Activated T-helper 1 cell treated with Interleukin-2 at 50 U/mL for 16 hours (primary cell): ENCODE results near the gene SOHLH1.

ENCODE experiments used
- DNase-seq: peaks from one replicate; pipeline ENCODE4 v3.0.0-alpha.2; 2020; ENCODE audit warnings: low read depth

SOHLH1 gene

DNA sequence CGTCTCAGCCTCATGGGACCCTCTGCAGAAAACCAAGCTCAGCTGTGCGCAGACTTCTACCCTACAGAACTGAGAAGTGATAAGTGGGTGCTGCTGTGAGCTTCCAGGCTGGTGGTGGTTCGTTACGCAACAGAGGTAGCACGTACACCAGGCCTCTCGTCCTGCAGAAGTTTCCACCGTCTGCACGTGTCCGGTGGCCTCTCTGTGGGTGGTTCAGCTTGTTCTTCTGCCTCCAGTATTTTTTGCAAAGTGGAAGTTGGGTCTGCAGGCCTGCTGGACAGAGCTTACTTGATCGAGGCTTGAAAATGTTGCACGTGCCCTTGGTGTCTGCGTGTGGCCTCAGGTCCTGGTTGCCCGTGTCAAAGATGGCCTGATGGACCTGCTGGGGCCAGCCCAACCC lies 30.2 kb upstream of the SOHLH1 start:
- no peak for DNase-seq

DNA sequence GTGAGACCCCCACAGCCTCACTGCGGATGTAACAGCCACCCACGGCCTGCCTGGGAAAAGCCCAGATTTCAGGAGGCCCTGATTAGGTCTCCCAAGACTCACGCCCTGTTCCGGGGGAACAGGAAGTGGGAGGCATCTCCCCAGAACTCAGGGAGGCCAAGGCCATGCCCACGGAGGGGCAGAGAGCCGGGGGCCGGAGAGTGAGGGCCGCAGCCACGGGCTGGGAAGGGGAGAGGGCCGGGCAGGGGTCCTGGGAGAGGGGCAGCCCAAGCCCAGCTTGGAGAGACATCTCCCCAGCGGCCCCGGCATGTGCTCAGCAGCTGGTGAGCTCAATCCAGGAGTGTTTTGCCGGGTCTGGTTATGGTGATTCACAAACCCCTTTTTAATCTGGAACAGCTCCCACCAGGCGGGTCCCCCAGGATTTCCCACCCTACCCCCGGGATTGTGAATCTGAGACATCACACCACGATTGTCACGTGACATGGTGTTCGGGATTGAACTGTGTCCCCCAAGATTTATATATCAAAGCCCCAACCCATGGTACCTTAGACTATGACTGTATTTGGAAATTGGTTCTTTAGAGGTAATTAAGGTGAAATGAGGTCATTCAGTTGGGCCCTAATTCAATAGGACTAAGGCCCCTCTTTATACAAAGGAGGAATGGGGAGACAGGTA lies 29.3 kb upstream of the SOHLH1 start:
- no peak for DNase-seq

DNA sequence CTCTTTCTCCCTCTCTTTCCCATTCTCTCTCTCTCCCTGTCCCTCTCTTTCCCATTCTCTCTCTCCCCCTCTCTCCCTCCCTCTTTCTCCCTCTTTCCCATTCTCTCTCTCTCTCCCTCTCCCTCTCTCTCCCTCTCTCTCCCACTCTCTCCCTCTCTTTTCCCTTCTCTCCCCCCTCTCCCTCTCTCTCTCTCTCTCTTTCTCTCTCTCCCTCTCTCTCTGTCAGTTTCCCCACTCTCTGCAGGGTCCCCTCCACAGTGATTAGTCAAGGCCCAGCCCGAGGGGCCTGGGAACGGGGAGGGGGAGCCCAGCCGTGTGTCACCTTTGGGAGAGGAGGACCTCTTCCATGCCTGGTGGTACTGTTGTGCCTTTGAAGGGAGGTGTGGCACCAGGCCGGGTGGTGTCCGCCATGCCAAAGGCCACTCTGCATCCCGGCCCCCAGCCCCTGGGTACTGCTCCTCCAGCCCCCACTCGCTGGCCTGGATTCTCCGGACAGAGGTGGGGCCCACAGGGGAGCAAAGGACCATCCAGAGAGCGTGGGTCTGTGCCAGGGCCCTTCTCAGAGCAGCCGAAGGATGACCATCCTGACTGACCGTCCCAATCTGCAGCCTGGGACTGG lies 28.1 kb upstream of the SOHLH1 start:
- no peak for DNase-seq

DNA sequence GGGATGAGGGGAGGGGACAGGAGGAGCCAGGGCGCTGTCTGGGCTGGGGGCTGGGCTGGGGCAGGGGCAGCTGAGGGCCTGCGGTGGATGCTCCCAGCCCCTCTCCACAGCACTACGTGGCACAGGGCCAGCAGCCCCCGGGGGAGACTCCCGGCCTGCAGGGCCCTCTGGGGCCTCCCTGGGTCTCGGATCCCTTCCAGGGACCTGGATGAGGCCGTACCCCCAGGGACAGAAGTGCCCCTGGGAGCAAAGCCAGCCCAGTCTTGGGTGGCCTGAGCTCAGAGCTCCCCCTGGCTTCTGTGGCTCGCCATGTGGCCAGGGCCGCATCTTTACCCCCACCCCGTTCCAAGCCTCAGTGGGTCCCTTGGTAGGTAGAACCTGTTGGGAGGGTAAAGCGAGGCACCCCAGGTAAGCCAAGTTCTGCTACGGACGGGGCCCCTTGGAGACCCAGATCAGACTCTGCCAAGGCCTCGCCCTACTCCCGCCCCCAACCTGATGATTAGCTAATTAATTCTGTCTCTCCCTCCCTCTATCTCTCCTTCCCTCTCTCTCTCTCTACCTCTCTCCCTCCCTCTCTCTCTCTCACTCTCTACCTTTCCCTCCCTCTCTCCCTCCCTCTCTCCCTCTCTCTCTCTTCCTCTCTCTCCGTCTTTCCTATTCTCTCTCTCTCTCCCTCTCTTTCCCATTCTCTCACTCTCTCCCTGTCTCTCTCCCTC lies 27.0 kb upstream of the SOHLH1 start:
- DNase-seq = no peak

DNA sequence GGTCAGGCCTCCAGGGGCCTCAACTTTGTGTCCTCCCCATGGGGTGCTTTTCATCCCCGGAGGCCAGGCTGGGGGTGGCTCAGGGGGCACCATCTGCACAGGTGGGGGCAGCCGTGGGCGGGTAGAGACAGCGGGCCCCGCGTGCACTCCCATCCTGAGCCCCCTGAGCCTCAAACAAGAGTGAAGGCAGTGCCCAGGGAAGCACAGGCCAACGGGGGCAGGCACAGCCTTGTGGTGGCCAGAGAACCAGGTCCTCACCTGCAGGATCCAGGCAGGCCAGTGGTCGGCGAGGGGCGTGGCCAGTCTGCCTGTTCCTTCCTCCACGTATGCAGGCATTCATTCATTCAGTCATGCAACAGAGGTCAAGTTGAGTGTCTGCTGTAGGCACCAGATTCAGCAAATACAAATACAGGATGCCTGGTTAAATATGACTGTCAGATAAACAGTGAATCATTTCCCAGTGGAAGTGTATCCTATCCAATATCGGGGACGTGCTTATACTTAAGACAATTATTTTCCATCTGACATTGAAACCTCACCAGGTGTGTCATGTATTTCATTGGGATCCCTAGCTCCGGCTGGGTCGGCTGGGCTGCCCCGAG lies 25.0 kb upstream of the SOHLH1 start:
- DNase-seq = no peak

DNA sequence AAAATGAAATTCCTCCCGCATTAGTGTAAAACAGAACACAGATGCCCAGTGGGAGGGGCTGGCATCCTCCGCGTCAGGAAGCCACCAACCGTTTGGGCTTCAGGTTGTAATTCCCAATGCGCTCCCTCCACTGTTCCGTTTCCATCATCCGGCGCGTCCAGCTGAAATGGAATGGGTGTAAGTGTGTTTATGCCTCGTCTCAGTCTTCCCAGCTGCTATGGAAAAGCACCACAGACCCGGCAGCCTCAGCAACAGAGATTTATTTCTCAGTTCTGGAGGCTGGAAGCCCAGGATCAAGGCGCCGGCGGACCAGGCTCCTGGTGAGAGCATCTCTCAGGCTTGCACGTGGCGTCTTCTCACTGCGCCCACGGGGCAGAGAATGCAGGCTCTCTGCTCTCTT lies 23.1 kb upstream of the SOHLH1 start:
- DNase-seq = no peak

GRCh38 chr9:135719472-135719871 lies 20.2 kb upstream of the SOHLH1 start:
- no peak for DNase-seq

DNA sequence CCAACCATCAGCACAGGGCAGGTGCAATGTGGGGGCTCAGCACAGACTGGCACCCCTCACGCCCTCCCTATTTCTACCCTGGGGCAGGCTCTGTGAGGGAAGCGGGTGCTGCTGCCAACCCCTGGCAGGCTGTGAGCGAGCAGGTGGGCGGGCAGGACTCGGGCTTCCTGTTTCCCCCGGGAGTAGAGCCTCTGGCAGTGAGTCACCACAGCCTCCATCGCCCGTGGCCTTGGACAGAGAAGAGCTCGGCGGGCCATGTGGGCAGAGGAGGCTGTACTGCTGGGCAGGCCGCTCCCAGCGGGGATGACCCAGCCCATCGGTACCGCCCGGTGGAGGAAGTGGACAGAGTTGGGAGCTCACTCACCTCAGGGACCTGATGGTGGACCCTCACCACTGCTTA lies 19.3 kb upstream of the SOHLH1 start:
- no peak for DNase-seq

DNA sequence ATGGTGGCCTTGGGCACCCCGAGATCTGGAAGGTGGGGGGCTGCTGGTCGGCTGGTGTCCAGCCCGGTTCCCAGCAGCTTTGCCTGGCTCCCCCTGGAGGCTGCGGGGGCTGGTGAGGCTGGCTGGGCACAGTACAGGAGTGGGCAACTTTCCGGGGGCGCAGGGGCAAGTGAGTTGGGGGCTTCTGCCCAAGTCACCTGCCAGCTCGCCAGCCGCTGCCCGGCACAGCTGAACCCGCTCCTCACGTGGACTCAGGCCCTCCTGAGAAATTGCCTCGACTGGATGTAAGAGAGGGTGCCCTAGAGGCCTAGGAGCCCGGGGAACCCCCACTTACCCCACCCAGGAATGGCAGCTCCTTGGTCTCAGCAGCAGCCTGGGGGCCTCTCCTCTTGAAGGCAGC lies 18.1 kb upstream of the SOHLH1 start:
- DNase-seq = no peak

GRCh38 chr9:135716045-135716444 lies 16.8 kb upstream of the SOHLH1 start:
- no peak for DNase-seq

DNA sequence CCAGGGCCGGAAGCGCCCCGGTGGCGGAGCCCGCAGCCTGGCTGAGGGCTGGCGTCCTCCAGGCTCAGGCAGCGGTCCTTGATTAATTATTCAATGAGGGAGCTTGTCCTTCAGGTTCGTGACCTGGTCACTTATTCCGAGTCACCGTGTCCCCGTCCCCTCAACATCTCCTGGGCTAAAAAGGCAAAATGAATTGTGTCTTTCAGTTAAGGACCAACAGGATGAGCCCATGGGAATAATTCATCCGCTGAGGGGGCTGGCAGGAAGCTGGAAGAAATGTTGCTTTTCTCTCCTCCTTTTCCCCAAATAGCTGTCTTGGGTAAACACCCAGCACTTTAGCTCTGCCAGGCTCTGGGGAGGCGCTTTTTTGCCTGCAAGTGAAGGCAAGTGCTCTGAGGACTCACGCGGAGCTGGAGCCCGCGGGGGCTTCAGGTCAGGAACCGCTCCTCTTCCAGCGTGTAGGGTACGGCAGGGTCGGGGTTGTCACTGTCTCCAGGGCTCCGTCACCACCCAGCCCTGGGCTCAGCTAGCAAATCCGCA lies 15.8 kb upstream of the SOHLH1 start:
- no peak for DNase-seq

DNA sequence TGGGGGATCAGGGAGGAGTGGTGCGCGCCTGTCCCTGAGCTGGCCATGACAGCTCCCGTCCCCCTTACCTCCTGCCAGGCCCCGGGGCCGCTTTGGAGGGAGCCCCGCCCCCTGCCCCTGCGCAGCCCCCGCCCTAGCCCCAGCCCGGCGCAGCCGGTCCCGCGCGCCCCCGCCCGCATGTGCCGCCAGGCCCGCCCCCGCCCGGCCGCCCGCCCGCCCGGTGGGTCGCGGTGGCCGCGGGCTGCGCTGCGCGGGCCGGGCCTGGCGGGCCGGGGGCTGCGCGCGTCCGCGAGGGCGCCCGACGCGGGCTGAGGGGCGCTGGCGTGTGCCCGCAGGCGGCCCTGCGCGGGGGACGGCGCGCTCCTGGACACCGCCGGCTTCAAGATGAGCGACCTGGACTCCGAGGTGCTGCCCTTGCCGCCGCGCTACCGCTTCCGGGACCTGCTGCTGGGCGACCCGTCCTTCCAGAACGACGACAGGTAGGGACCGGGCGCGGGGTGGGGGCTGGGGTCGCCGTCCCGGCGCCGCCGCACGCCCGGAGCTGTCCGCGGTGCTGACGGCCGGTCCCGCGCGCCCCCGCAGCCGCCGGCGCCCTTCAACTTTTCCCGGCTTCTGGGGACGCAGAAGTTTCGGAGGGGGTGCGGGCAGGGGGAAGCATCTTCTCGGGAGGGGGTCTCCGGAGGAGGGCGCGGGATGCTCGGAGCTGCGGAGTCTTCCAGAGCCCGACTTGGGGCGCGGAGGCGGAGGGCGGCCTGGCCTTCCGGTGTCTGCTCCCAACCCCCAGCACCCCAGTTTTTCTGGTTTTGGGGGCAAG lies 15.2 kb upstream of the SOHLH1 start:
- DNase-seq = no peak

DNA sequence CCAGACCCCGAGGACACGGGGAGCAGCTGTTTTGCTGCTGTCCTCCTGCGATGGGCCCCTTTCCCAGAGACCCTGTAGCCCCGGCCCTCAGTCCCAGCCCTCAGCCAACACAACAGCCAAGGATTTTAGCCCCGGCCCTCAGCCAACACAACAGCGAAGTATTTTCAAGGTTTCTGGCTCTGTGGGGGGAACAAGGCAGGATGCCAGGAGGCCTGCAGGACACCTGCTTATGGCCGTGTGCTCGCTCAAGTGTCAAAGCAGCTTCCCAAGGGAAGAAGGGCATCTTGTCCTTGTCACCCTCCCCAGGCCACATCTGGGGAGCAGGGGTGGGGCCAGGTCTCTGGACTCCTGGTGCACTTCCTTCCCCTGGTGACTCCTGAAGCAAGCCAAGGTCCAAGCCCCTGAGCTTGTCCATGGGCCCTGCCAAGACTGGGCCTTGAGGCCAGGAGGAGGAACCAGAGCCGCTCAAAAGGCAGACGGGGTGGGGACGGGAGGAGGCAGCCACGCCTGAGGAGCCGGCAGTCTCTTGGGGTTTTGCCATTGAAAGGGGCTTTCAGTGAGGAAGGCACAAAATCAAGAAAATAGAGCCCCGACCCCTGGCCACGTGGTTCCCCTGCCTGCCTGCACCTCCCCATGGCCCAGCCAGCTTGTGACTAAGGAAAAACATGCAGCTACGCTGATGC lies 13.5 kb upstream of the SOHLH1 start:
- no peak for DNase-seq

GRCh38 chr9:135711881-135712280 lies 12.6 kb upstream of the SOHLH1 start:
- DNase-seq = no peak

DNA sequence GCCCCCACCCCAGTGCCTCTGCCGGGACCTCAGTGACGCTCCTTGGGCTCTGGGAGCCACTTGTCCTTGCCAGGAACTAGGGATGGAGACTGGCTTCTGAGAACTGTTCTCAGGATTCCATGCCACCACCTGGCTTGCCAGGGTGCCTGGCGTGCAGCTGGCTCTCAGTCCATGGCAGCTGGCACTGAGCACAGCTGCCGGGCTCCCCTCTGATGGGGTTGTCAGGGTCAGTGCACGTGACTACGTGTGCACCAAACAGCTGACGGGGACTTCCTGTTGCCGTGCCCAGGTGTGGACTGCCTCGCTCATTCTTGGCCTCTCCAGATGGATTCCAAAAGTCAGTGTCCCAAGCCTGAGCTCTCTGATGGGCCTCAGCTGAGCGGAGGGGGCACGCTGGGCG lies 12.1 kb upstream of the SOHLH1 start:
- no peak for DNase-seq

DNA sequence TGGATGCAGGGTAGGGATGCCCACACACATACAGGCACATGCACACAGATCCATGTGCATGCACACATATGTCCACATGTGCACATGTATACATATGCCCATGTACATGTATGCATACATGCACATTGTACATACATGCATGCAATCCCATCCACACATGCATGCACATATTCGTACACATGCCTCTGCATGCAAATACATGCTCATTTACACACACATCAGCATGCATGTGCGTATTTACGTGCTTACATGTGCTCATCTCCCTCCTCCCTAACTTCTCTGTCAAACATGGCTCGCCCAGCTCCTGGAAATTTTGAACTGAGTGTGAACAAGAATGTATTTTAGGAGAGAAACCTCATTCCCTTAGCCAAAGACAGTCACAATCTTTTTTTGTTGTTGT lies 8.9 kb upstream of the SOHLH1 start:
- no peak for DNase-seq

- no peak for DNase-seq
These were observed 8.2 kb upstream of the SOHLH1 start for GRCh38 chr9:135707252-135708138.

DNA sequence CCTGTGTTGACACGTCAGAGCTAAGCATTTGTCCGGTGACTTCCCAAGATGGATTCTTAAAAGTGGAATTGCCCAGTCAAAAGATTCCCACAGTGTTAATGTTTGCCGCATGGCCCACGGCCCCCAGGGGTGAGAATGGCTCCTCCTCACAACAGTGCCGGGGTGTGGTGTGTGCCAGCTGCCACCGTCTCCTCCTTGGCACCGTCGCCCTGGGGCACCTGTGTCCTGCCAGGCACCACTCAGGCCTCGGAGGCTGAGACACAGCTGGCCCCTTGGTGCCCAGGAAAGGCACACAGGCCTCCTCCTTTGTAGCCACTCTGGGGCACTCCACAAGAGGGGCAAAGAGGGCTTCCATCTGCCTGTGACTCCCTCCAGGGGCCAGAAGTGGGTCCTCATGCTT lies 7.0 kb upstream of the SOHLH1 start:
- no peak for DNase-seq

DNA sequence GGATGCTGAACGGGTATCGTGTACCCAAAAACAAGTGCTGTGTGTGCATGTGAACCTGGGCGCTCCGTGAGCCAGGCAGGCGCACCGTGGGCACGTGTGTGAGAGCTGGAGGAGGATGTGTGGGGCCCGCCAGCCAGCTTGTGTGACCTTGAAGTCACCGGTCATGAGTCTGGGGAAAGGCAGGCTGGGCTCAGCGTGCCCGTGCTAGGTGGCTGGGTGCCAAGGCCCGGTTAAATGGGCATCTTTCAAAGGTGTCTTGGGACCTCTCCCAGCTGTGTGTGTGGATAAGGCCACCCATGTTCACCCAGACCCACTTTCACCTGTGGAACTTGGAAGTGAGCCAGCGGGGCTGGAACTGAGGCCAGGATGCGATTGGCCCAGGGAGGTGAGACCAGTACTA lies 6.1 kb upstream of the SOHLH1 start:
- no peak for DNase-seq

- no peak for DNase-seq
These were observed 5.2 kb upstream of the SOHLH1 start for GRCh38 chr9:135704483-135704882.
